Suppressor macrophage treated with lipopolysaccharide for 1 hour (primary cell): ENCODE data around the gene ZFHX3.

ENCODE experiments used
- DNase-seq, 3 donors: peaks; one replicate each; pipeline ENCODE4 v3.0.0-alpha.2; 2020 to 2022

The ZFHX3 gene

GRCh38 chr16:72840631-72841381 is 207.1 kb downstream of the ZFHX3 start:
- DNase-seq = peak; percentile 47 to 77 (median 68)

GRCh38 chr16:72838951-72839350 is 209.0 kb downstream of the ZFHX3 start:
- no peak for DNase-seq

DNA sequence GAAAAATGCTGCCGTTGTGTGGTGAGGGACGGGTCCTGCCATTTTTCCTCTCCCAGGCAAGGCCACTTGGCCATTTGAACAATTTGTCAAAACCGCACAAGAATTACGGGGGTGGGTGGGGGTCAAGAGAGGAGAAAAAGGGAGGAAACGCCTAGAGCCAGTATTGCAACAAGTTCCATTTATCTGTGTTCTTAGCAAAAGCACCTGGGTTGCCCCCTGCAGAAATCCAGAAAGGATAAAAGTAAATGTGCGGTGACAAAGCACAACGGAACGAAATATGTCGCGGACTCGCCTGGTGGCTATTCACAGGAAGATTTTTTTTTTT is 209.4 kb downstream of the ZFHX3 start:
- no peak for DNase-seq

GRCh38 chr16:72837846-72838585 is 209.9 kb downstream of the ZFHX3 start:
- no peak for DNase-seq

DNA sequence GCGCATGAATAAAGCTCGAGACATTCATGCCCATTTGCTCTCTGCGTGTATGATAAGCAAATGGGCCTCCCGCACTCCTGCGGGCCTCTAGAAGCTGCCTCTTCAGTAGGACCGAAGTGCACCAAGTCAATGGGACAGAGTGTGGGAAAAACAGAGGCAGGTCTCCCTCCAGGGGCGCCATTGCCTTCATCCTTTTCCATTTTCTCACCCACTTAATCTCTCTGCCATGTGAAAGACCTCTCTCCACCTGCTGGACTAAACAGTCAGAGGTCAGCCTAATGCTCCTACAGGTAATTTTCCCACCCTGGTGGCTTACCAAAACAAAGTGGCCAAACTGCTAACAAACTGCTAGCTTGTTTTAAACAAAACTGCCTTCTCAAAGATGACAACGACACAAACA is 210.9 kb downstream of the ZFHX3 start:
- no peak for DNase-seq

- DNase-seq = no peak
Measured at GRCh38 chr16:72836181-72836580, 211.7 kb downstream of the ZFHX3 start.

DNA sequence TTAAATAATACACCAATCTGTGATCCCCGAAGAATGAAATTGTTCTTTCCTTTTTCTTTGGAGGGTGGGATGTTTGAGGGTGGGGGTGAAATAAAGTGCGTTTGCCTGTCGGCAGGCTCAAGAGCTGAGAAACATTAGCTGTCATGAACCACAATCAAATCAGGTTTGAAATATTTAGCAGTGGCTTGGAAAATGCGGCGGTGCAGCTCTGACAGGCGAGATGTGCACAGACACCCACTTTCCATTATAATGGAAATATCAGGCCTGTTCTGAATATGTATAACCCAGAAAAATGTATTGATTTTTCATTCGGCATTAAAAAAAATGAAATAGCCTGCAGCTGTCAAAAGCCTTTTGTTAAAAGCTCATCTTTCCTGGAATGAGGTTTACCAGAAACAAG is 212.8 kb downstream of the ZFHX3 start:
- no peak for DNase-seq

DNA sequence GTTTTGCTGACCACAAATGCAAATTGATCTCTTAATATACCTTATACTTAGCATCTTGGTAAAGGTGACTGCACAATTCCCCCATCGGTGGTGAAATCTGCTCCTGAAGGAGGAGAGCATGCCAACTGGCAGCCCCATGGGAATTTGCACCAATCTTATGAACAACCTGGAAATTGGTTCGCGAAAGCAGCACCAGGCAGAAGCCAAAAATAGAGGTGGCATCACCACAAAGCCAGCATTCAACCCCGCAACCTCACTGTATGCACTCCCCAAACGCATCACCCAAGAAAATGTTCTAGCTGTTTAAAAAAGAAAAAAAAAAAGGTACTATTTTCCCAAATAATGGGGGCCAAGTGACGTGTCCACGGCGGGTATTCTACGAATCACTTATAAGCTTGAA is 213.4 kb downstream of the ZFHX3 start:
- no peak for DNase-seq

GRCh38 chr16:72833969-72834368 is 214.0 kb downstream of the ZFHX3 start:
- DNase-seq = no peak

GRCh38 chr16:72833482-72833881 is 214.4 kb downstream of the ZFHX3 start:
- no peak for DNase-seq

GRCh38 chr16:72832621-72833248 is 215.2 kb downstream of the ZFHX3 start:
- DNase-seq = peak; percentile 69 to 82 (median 80)

DNA sequence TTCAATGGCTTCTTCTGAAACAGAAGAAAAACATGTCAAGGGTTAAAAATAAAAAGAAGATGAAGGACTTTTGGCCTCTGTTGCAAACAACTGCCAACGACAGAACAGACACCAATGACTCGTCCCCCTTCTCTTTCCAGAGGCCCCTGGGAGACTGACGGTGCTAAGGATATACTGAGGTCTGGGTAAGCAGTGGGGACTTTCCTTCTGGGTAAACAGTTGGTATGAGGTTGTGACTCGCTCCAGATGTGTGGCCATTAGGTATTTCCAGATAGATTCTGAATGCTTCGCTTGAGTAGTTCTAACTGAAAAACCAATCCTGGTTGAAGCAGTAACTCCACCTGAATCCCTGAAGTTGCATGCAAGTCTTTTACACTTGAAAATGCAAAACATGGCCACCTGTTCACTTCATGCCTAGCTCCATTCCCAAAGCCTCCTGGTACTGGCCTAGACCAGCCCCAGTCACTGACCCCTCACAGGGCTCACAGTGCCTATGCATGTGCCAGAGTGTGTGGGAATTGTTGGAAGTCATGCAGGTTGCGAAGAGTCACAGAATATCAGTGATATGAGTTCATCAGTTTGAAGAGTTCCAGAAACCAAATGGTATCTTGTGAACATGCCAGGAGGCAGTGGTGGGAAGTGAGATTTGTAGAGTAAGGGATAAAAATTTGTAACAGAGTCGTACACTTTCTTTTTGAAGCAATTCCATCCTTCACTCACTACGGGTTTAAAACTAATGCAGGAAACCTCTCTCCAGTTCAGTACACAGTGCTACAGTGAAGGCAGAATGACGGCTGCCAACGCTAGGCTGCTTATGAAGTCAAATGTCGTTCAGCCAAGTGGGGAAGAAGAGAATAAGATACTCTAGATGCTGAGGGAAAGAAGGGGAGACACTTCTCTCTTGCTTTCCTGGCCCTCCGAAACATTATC is 217.8 kb downstream of the ZFHX3 start:
- DNase-seq = no peak

GRCh38 chr16:72827866-72828265 is 220.1 kb downstream of the ZFHX3 start:
- no peak for DNase-seq

DNA sequence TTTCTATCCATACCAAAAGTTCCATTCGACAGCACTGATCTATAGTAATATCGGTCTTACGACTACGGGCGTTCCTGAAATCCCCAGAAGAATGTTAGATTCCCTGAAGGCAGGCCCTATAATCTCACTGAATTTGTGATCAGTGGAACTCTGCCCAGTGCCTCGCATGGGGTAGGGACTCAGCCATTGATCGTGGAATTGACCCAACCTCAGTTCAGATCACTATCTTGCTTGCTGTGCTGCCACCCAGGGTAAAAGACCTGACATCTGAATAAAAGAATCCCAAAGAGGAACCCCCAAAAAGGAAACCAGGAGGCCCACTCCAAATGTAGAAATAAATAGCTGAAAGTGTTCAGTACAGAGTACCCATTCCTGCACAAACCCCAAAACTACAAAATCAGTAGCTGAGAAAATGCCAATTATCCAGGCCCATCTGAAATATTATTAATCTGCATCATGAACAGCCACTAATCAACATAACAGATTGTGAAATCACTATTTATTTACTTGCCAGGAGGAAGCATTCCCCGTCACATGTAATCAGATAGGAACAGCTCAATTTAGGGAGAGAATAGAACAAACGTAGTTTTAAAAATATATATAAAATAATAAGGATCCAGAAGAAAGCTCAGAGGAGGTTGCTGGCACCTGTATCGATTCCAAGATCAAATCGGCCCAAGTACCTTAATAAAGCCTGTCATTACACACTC is 221.9 kb downstream of the ZFHX3 start:
- DNase-seq = no peak

- DNase-seq = no peak
Measured at GRCh38 chr16:72824761-72825160, 223.2 kb downstream of the ZFHX3 start.

GRCh38 chr16:72824027-72824426 is 223.9 kb downstream of the ZFHX3 start:
- no peak for DNase-seq

- no peak for DNase-seq
Measured at GRCh38 chr16:72821185-72821950, 226.6 kb downstream of the ZFHX3 start.

DNA sequence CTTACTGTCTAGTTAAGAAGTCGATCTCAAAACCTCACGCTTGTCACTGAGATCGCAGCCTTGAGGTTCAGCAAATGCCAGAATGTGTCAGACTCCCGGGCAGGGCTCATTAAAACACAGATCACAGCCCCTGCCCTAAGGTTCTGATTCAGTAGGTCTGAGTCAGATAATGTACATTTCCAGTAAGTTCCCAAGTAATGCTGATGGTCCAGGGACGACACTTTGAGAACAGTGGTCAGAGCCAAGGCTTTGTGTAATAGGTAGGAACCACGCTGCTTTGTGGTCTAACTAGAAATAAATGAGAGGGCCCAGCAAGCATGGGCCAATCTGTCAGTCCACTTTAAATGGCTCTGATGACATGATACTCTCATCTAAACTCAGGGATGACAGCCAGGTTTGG is 228.6 kb downstream of the ZFHX3 start:
- DNase-seq = no peak

GRCh38 chr16:72818236-72818845 is 229.6 kb downstream of the ZFHX3 start:
- DNase-seq = no peak

GRCh38 chr16:72815348-72816318 is 232.3 kb downstream of the ZFHX3 start:
- DNase-seq = no peak
